Measurements from ENCODE around the gene SPEG. TPM values are rescaled to one million over a fixed set of nuclear protein-coding genes. Genes with fewer than 3 reads are reported as not detected.

The SPEG gene
- total RNA-seq, 2 donors from 2014 or later = 0.86 TPM; not detected in 1

DNA sequence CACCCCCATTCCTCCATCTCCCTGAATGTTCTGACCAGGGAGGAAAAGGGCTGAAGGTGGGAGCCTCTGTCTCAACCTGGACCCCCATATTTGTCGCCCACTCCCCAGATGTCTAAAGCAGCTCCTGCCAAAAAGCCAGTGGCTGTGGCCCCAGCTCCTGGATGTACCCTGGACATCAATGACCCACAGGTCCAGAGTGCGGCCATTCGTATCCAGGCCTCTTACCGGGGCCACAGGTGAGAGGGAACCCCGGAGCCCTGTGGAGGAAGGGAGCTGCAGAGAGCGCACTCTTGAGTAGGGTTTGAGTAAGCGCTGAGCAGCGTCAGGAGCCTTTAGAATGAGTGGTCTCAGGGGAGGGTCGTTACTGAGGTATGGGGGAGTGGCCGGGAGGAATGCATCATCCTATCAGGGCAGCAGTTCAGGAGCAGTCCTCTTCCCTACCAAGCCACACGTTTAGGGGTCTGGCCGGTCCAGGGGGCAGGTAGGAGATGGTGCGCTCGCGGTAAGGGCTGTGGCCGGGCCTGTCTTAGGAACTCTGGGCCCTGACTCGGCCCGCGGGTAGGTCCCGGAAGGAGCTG is 61.7 kb downstream of the SPEG start:
- H3K4me1 Mint-ChIP-seq (ENCODE audit: low read depth in 2 of 2) = peaks cover 26 to 28% of the 10 kb centered on the region in 2 donors
- no peak for DNase-seq (ENCODE audit: low spot score)
- H3K27ac Mint-ChIP-seq = no peak overlapping the region
- no peaks in the 10 kb centered on the region for H3K9me3 Mint-ChIP-seq
- no peaks in the 10 kb centered on the region for H3K36me3 Mint-ChIP-seq
- no peak for ATAC-seq
- peaks cover 9 to 27% of the 10 kb centered on the region in 2 donors for H3K27me3 Mint-ChIP-seq
- peak overlapping the region; percentile 94 for H3K4me3 Mint-ChIP-seq

DNA sequence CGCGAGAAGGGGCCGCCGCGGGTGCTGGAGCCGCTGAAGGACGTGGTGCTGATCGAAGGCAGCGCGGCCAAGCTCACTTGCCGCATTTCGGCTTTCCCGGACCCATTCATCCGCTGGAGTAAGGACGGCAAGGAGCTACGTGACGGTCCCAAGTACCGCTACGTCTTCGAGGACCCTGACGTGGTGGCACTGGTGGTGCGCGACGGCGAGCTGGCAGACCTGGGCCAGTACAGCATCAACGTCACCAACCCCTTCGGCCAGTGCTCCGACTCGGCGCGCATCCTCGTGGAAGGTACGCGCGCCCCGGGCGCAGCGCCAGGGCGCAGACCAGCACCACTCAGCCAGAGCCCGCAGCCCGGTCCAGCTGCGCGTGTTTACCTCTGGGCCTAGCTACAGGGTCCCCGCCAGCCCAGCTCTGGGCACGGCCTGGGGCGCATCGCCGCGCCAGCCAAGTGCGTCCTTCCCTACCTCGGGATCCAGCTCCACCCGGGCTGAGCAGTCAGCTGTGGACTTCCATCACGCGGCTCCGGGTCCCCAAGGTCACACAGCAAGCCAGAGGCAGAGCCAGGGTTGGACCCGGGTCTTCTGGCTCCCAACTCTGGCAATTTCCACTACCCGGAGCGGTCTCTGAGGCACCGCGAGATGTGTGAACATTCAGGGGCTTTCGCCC is 62.3 kb downstream of the SPEG start:
- DNase-seq (ENCODE audit: low spot score) (no peak), ATAC-seq (no peak)
- no peaks in the 10 kb centered on the region for H3K36me3 Mint-ChIP-seq
- H3K9me3 Mint-ChIP-seq = no peaks in the 10 kb centered on the region
- peaks cover 9 to 25% of the 10 kb centered on the region in 2 donors for H3K27me3 Mint-ChIP-seq
- peaks cover 26 to 33% of the 10 kb centered on the region in 2 donors for H3K4me1 Mint-ChIP-seq (ENCODE audit: low read depth in 2 of 2)
- peak overlapping the region; percentile 94 for H3K4me3 Mint-ChIP-seq
- no peak overlapping the region for H3K27ac Mint-ChIP-seq

DNA sequence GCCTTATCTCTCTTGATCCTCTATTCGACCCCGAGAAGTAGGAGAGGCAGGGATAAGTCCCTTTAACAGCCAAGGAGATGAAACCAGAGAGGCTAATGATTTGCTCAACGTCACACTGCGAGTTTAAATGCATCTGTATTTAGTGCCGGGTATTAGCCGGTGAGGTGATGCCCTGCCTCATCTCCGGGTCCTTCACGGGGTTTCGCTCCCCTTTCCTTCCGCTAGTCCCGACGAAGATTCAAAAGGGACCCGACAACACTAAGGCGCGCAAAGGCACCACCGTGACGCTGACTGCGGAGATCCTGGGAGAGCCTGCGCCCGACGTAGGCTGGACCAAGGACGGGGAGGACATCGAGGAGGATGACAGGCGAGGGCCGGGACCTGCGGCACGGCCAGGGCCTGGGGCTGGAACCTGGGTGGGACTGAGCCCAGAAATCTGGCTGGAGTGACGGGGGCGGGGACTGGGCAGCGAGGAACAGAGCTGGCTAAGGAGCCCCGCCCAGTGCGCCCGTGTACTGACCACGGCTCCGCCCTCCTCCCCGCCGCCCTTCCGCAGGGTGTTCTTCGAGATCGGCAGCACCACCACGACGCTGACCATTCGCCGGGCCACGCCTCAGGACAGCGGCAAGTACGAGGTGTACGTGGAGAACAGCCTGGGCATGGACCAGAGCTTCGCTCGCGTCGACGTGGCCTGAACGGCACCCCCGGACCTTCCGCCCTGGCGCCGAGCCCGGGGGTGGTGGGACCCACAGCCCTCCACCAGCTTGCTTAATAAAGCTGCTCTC is 63.0 kb downstream of the SPEG start:
- peaks cover 26 to 33% of the 10 kb centered on the region in 2 donors for H3K4me1 Mint-ChIP-seq (ENCODE audit: low read depth in 2 of 2)
- ATAC-seq = peak; percentile 72 to 83
- no peaks in the 10 kb centered on the region for H3K36me3 Mint-ChIP-seq
- DNase-seq (ENCODE audit: low spot score) = peak; percentile 85
- H3K9me3 Mint-ChIP-seq = no peaks in the 10 kb centered on the region
- H3K27ac Mint-ChIP-seq = peak overlapping the region; percentile 74 to 87
- peaks cover 7 to 22% of the 10 kb centered on the region in 2 donors for H3K27me3 Mint-ChIP-seq
- H3K4me3 Mint-ChIP-seq = peak overlapping the region; percentile 94

DNA sequence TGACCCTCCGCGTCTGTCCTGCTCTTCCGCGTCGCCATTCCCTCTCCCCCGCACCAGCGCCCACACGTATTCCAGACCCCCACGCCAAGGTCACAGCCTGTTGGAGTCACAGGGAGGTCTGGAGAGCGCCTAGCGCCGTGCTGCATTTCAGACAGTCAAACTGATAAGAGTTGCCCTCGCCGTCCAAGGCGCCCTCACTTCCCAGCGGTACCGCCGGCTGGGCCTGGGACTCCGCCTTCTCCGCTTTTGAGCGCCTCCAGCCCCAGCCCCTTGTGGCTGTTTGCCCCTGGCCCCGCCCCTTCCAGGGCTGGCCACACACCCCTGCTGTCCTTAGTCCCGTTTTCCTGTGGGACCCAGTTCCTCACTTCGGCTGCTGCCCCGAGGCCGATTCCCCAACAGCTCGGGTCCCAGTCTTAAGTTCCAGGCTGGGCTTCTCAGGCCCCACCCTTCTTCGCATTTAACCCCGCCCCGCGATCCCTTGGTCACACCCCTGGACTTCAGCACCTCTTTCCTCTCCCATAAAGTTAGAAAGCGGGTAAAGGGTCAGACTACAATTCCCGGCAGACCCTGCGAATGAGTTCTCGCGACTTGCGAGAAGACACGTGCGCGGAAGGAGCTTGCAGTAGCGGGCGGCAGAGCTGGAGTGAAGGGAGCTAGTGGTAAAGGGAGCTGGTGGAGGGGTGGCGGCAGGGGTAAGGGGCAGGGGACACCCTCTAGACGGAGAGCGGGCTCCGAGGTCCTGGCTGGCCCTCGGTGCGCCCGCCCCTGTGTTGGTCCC is 63.8 kb downstream of the SPEG start, which contains the start of gene GMPPA:
TSS of gene GMPPA (plus strand) at position 612 of the 778 bp plus-strand sequence. CDS start 1,085 bp downstream, outside the sequence.
- Mint-ChIP-seq H3K9me3 (no peaks in the 10 kb centered on the region), H3K4me1 (ENCODE audit: low read depth in 2 of 2) (peaks cover 26 to 33% of the 10 kb centered on the region in 2 donors), H3K27me3 (peaks cover 0 to 15% of the 10 kb centered on the region in 2 donors), H3K4me3 (peak within 1 kb of the TSS; percentile 94), H3K36me3 (no peaks in the 10 kb centered on the region), H3K27ac (peak within 1 kb of the TSS; percentile 74 to 87)
- DNase-seq (ENCODE audit: low spot score) = peak; percentile 94
- ATAC-seq = peak; percentile 92 to 95

DNA sequence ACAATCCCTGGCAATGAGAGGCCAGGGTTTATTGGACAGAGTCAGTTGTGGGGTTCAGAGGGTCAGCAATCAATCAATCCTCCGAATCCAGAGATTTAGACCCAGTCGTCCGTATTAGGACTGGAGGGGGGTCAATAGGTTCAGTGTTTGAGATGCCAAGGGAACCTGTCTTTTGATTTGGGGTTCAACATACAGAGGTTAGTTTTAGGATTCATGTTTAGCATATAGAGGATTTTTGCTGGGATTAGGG is 64.3 kb downstream of the SPEG start:
- no peak for DNase-seq (ENCODE audit: low spot score)
- no peaks in the 10 kb centered on the region for H3K9me3 Mint-ChIP-seq
- ATAC-seq = no peak
- peaks cover 0 to 10% of the 10 kb centered on the region in 2 donors for H3K27me3 Mint-ChIP-seq
- H3K4me3 Mint-ChIP-seq = peak overlapping the region; percentile 94
- no peaks in the 10 kb centered on the region for H3K36me3 Mint-ChIP-seq
- peaks cover 26 to 33% of the 10 kb centered on the region in 2 donors for H3K4me1 Mint-ChIP-seq (ENCODE audit: low read depth in 2 of 2)
- peak overlapping the region; percentile 74 to 87 for H3K27ac Mint-ChIP-seq

DNA sequence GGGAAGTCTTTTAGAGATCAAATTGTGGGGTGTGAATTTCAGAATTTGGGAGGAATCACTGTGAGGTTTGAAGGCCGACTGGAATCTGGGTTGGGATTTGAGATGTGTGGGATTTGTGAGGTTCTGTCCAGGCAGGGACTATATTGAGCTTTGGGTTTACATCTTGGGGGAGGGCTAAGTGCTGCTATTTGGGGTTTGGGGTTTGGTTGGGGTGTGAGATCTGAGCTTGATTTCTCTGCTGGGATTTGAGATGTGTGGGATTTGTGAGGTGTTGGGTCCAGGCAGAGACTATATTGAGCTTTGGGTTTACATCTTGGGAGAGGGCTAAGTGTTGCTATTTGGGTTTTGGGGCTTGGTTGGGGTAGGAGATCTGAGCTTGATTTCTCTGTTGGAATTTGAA is 64.9 kb downstream of the SPEG start:
- peaks cover 0 to 7% of the 10 kb centered on the region in 2 donors for H3K27me3 Mint-ChIP-seq
- DNase-seq (ENCODE audit: low spot score) (no peak), ATAC-seq (no peak)
- H3K27ac Mint-ChIP-seq = peak overlapping the region; percentile 74 to 87
- peaks cover 26 to 36% of the 10 kb centered on the region in 2 donors for H3K4me1 Mint-ChIP-seq (ENCODE audit: low read depth in 2 of 2)
- peak overlapping the region; percentile 94 for H3K4me3 Mint-ChIP-seq
- H3K9me3 Mint-ChIP-seq = no peaks in the 10 kb centered on the region
- H3K36me3 Mint-ChIP-seq = no peaks in the 10 kb centered on the region

DNA sequence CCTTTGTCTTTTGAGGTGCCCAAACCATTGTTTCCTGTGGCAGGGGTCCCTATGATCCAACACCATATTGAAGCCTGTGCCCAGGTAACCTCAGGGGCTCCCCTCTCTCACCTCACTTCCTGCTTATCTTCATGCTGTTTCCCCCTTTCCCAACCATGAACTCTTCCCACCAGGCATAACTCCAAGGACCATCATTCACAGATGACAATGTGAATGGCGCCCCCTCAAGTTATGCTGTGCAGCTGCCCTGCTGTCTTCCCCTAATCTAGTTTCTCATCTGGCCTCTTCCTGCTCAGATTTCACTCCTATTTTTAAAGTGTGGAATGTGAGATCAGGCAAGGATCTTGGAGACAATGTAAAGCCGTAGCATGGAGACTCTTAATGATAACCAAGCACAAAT is 65.5 kb downstream of the SPEG start:
- Mint-ChIP-seq H3K27ac (peak overlapping the region; percentile 74 to 87), H3K4me1 (ENCODE audit: low read depth in 2 of 2) (peaks cover 26 to 36% of the 10 kb centered on the region in 2 donors), H3K27me3 (peaks cover 0 to 4% of the 10 kb centered on the region in 2 donors), H3K36me3 (no peaks in the 10 kb centered on the region), H3K9me3 (no peaks in the 10 kb centered on the region), H3K4me3 (peak overlapping the region; percentile 94)
- DNase-seq (ENCODE audit: low spot score) (no peak), ATAC-seq (no peak)

DNA sequence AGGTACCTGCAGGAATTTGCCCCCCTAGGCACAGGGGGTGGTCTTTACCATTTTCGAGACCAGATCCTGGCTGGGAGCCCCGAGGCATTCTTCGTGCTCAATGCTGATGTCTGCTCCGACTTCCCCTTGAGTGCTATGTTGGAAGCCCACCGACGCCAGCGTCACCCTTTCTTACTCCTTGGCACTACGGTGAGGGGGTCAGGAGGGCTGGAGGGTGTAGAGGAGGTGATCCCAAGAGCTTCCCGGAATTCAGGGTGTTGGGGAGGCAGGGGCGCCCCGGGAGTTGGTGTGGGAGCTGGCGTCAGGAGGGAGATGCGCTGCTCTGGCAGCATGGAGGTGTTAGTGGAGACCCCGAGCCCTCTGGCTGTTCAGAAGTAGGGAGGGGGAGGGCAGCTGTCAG is 67.2 kb downstream of the SPEG start:
- DNase-seq (ENCODE audit: low spot score) (no peak), ATAC-seq (no peak)
- Mint-ChIP-seq H3K4me1 (ENCODE audit: low read depth in 2 of 2) (peaks cover 26 to 32% of the 10 kb centered on the region in 2 donors), H3K36me3 (no peaks in the 10 kb centered on the region), H3K9me3 (no peaks in the 10 kb centered on the region), H3K27me3 (no peaks in the 10 kb centered on the region), H3K4me3 (no peak overlapping the region), H3K27ac (no peak overlapping the region)

DNA sequence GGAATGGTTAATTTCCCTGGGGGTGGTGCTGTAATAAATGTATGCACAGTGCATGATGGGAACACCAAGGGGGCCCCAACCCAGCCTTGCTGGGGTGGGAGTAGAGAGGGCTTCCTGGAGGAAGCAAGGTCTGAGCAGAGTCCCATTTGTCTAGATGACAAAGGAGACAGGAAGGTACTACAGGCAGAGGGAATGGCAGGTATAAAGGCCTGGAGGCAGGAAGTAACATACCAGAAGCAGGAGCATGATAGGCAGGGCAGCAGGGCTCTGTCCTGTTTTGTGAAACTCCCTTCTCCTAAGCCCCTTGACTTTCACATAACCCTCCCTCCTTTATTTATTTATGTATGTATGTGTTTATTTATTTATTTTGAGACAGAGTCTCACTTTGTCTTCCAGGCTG is 68.0 kb downstream of the SPEG start:
- H3K27ac Mint-ChIP-seq = no peak overlapping the region
- no peak for ATAC-seq
- H3K36me3 Mint-ChIP-seq = no peaks in the 10 kb centered on the region
- no peak for DNase-seq (ENCODE audit: low spot score)
- no peaks in the 10 kb centered on the region for H3K27me3 Mint-ChIP-seq
- no peaks in the 10 kb centered on the region for H3K9me3 Mint-ChIP-seq
- no peak overlapping the region for H3K4me3 Mint-ChIP-seq
- H3K4me1 Mint-ChIP-seq (ENCODE audit: low read depth in 2 of 2) = peaks cover 26 to 32% of the 10 kb centered on the region in 2 donors

DNA sequence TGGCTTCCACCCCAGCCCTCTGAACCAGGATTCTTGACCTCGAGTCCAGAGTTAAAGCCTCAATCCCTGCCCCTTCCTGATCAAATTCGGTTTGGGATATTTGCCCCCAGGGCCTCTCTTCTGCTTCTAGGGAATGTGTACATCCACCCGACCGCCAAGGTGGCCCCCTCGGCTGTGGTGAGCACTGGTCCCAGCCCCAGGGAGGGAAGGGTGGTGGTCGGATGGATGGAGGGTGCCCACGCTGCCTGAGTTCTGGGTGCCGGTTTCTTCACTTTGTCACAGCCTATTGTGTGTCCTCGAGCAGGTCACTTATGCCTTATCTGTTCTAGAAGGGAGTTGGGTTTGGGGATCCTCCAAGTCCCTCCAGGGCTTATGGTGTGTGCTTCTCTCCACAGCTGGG is 70.9 kb downstream of the SPEG start:
- Mint-ChIP-seq H3K27me3 (peaks cover 12 to 13% of the 10 kb centered on the region in 2 donors), H3K27ac (no peak overlapping the region), H3K9me3 (no peaks in the 10 kb centered on the region), H3K4me1 (ENCODE audit: low read depth in 2 of 2) (peaks cover 10 to 22% of the 10 kb centered on the region in 2 donors), H3K4me3 (no peak overlapping the region), H3K36me3 (no peaks in the 10 kb centered on the region)
- no peak for DNase-seq (ENCODE audit: low spot score)
- no peak for ATAC-seq

DNA sequence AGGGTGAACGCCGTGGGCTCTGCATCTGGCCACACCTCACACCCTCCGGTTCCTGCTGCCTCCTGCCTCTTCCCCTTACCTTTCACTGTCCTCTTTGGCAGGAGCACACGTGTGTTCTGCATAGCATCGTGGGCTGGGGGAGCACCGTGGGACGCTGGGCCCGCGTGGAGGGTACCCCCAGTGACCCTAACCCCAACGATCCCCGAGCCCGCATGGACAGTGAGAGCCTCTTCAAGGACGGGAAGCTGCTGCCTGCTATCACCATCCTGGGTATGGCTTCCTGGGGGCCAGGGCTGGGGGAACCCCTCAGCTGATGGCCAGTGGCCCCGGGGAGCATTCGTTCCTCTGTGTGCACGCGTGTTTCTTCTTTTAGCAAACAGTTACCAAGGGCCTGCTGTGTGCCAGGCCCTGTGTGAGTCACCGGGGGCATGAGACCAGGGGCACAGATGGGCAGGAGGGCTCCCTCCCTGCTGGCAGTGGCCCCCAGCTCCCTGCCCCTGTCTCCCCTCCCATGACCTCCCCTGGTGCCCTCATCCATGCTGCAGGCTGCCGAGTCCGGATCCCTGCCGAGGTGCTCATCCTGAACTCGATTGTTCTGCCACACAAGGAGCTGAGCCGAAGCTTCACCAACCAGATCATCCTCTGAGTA is 71.6 kb downstream of the SPEG start:
- peaks cover 10 to 20% of the 10 kb centered on the region in 2 donors for H3K4me1 Mint-ChIP-seq (ENCODE audit: low read depth in 2 of 2)
- no peak for DNase-seq (ENCODE audit: low spot score)
- H3K4me3 Mint-ChIP-seq = no peak overlapping the region
- peaks cover 13 to 16% of the 10 kb centered on the region in 2 donors for H3K27me3 Mint-ChIP-seq
- H3K27ac Mint-ChIP-seq = no peak overlapping the region
- H3K9me3 Mint-ChIP-seq = no peaks in the 10 kb centered on the region
- no peaks in the 10 kb centered on the region for H3K36me3 Mint-ChIP-seq
- no peak for ATAC-seq

DNA sequence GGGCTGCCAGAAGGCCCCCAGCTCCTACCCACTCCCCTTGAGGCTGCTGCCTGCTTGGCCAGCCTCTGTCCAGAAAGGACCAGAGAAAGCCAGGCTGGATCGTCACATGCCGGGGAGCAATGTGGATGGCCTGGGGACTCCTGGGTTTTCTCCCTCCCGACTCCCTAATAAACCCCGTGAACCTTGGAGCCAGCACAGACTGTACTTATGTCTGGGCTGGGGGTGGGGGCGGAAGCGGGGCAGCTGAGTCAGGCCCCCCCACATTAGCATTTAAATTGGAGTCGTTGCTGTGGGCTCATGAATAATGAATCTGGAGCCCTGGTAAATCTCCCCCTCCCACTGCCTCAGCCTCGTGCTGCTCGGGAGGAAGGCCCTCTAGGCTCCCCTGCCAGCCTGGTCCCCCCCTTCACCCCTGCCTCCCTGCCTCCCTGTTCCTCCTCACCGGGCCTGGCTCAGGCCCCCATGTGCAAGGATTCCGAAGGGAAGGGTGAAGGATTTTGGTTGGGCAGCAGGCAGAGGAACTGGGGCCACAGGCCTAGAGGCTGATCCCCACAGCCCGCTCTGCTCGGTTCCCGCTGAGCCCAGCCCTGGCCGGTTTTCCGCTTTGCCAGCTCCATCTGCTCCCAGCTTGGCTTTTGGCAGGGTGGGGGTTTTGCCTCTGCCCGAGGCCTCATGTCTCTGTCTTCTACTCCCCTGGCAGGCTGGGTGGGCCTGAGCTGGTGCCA is 72.3 kb downstream of the SPEG start:
- ATAC-seq (no peak), DNase-seq (ENCODE audit: low spot score) (no peak)
- no peak overlapping the region for H3K4me3 Mint-ChIP-seq
- peaks cover 10 to 14% of the 10 kb centered on the region in 2 donors for H3K4me1 Mint-ChIP-seq (ENCODE audit: low read depth in 2 of 2)
- peaks cover 18 to 20% of the 10 kb centered on the region in 2 donors for H3K27me3 Mint-ChIP-seq
- H3K27ac Mint-ChIP-seq = no peak overlapping the region
- no peaks in the 10 kb centered on the region for H3K36me3 Mint-ChIP-seq
- H3K9me3 Mint-ChIP-seq = no peaks in the 10 kb centered on the region

All from natural killer cell treated with Interleukin-12 subunit alpha and Interleukin-12 subunit beta and Interleukin-15 and Interleukin-18, amount 100 ng/mL, for 72 hours (primary cell).